Esophagus mucosa (tissue), 1 donor: ENCODE measurements around the gene TSPEAR. TPM values are rescaled to one million over a fixed set of nuclear protein-coding genes. Genes with fewer than 3 reads are reported as not detected.
"Not testable (repeated sequence)": the region's sequence is repeated elsewhere in the genome, so short reads cannot be mapped to it uniquely, and the experiment has no call there.

Experiments used
- ATAC-seq: fragments of 200-7000 bp; cut with Tn5 transposase; one replicate; pipeline ENCODE4 v1.9.1; 2020
- total RNA-seq: library from RNA; stranded (reverse); gene quantifications from one replicate; pipeline ENCODE4 v1.2.4, GENCODE V29; 2023
- donor health status: DM: yes; HTN: yes; CAD: no.

Gene TSPEAR
- total RNA-seq, 1 donor from 2014 or later = 0.08 TPM

- no peak for ATAC-seq
Measured at GRCh38 chr21:44601596-44602462, 109.5 kb downstream of the TSPEAR start.

GRCh38 chr21:44601091-44601490, 110.3 kb downstream of the TSPEAR start:
- peak; percentile 56 for ATAC-seq

GRCh38 chr21:44600118-44600978, 111.0 kb downstream of the TSPEAR start, which contains the start of gene KRTAP10-7:
Gene KRTAP10-7, plus strand, starts transcription at chr21:44600597. Its CDS starts 25 bp downstream, at chr21:44600622.
- ATAC-seq = not testable (repeated sequence)

DNA sequence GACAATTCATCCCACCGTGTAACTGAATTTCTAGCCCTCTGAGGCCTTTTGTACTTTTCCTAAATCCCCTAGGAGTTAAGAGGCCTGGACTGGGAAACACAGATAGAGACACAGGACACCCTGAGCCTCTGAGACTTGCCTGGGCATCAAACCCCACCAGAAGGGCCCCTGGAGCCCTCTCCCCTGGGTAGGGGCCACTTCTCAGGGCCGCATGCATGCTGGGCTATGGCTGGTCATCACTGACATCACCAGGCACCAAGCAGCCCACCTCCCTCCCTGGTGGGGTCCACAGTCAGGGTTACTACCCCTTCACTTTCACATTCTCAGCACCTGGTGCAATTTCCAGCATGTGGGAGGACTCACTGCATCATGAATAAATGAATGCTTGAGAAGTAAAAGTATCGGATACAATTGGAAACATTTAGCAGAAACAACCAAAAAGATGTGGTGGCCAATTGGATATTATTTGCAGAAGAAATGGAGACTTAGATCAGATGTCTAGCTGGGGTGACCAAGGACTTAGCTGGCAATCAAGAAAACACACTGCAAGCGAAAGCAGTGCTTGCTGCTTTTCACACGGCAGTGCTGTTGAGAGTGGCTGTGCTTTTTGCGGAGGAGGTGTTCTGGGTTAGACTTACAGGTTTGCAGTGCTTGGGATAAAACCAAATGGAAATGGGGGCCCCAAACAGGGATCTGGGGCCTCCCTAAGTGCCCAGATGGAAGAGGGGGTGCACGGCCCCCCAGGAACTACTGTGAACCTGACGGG, 111.9 kb downstream of the TSPEAR start:
- no peak for ATAC-seq

GRCh38 chr21:44598061-44598460, 113.3 kb downstream of the TSPEAR start:
- no peak for ATAC-seq

GRCh38 chr21:44596068-44596725, 115.2 kb downstream of the TSPEAR start:
- no peak for ATAC-seq

DNA sequence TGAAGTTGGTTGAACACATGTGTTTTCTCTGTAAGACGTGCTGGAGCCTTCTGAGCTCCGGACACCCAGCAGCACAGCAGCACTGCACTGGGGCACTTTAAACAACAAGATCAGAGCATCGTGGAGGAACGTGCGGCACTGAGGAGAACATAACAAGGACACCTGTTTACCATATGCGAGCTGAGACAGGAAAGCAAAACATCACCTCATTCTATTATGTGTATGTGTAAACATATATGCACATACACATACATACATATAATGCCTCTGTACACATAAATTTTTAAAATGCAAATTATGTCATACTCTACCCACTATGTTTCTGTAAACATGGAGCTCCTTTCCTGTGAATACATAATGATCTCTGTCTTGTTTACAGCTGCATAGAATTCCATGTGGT, 115.8 kb downstream of the TSPEAR start:
- no peak for ATAC-seq

DNA sequence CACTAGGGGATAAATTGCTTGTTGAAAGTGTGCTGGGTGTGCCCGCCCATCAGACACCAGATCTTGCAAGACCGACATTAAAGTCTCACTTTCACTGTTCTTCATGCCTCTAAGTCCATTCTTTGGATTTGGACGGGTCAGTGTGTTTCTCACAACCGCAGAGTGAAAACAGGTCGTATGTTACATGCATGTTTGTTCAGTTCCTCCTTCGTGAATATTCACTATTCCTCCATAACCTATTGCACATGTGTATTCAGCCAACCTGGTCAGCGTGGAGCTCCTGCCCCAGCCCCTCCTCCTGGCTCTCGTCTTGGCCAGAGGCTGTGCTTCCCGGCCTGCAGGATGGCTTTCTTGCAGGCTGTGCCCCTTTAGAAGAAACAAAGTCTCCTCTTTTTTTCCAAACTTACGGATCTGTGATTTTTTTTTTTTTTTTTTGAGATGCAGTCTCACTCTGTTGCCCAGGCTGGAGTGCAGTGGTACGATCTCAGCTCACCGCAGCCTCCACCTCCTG, 116.9 kb downstream of the TSPEAR start:
- ATAC-seq = no peak

DNA sequence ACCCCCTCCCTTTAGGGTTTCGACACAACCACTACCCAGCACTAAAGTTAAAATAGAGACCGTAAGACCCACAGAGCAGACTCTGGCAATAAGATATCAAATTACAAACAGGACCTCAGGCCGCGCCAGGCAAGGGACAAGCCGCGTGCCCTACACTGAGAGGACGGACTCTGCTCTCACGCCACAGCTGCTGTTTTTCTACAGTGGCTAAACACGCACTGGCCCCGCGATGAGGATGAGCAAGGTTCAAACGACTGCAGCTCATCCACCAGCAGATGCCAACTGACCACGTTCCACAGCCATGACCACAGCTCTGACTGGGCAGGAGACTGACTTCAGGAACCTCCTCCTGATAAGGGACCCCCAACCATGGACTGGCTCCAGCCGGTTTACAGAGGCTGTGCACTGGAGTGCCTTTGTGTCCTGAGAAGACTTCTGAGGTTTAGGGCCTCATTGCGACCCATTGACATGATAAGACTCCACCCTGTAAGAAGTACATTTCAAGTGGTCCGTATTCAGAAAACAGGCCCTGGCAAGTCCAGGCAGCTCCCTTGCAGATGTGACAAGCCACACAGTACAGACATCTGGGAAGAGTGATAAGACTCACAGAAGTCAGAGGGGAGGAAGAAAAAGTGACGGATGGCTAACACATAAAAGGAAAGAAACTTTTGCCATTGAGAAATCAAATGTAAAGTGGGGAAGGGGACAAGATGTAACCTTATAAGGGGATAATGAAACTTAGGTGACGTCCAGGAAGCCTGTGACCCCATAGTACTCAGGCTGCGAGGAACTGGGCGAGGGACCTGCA, 117.6 kb downstream of the TSPEAR start:
- no peak for ATAC-seq

DNA sequence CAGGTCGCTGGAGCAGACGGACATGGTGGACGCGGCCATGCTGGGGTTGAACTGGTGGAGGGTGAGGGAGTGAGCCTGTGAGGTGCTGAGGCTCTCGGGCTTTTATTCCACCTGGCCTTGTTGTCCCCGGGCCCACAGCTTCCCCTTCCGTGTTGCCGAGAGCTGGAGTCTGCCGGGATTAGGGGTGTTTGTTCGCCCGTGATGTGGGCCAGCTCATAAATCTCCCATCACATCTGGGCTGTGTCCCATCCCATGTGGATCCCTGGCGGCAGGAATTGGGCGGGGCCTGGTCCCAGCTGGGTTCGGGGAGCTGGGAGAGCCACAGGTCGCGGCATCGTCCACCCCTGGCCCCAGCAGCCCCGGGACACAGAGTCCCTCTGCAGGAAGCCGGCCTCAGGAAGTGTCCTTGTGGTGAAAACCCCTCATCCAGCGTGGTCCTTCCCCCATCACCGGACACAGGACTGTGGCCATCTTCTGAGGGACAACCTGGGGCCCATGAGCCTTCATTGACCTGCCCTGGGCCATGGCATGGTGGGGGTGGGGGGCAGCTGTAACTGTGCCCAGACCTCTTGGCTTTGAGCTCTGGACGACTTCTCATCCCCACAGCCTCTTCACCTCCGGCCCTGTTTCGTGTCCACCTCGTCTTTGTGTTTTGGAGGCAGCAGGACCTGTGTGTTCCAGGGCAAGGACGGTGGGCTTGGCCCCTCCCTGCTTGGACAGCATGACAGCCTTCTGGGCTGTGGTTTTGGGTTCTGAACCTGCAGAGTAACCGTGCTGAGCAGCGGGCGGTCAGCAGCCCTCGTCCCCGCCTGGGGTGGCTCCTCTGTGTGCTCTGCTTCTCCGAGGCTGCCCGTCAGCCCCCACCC, 118.7 kb downstream of the TSPEAR start, which contains the start of gene KRTAP10-6:
TSS of gene KRTAP10-6 (minus strand) at position 60 of the 866 bp plus-strand sequence. CDS start at position 39, 21 bp downstream.
- ATAC-seq = no peak

GRCh38 chr21:44591801-44592130, 119.6 kb downstream of the TSPEAR start:
- ATAC-seq = peak; percentile 55

- peak; percentile 25 for ATAC-seq
Measured at GRCh38 chr21:44590897-44591800, 120.2 kb downstream of the TSPEAR start.

DNA sequence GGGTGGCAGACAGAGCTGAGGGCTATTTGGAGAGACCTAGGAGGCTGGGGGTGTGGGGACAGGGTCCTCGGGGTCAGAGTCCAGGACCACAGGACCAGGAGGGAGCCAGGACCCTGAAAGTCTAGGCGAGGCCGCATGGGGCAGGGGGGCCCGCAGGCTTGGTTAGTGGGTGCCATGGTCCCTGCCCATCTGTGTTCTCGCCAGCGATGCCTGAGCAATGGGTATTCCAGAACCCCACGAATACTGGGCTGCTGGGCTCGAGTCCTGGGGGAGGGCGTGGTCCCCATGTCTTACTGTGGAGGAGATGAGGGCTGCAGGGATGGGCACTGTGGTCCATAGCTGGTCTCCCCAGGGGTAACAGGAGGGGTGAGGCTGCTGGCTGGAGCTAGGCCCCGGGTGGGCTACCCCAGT, 121.1 kb downstream of the TSPEAR start:
- ATAC-seq = peak; percentile 34

- no peak for ATAC-seq
Measured at GRCh38 chr21:44589586-44590305, 121.6 kb downstream of the TSPEAR start.

DNA sequence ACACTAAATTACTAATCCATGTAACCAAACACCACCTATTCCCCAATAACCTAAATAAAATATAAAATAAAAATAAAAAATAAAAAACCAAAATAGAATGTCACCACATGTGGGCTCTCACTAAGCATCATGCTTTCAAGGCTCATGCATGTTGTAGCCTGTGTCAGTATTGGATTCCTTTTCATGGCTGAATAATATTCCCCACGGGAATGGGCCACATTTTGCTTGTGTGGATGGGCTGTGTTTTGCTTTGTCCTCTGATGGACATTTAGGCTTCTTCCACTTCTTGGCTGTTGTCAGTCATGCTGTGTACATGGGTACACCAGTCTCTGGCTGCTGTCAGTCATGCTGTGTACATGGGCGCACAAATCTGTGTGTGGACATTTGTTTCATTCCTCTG, 122.3 kb downstream of the TSPEAR start:
- ATAC-seq = no peak

DNA sequence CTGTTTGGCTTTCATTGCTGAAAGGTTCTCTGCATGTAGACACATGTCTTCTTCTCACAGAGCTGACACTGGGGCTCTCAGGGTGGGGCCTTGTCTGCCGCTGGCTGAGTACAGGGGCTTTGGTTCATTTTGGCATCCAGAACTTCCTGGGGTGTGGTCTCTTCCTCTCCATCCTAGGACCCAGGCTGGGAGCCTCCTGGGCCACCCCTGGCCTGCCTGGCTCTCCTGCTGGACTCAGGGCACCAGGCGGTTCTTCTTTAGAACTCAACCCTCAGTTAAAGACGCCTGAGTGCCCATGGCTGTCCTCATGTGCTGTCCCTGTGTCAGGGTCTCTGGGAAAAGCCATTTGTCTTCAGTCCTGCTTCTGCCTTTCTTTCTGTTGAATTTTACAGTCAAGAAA, 125.5 kb downstream of the TSPEAR start:
- ATAC-seq = no peak

- ATAC-seq = no peak
Measured at GRCh38 chr21:44583800-44584147, 127.6 kb downstream of the TSPEAR start.
